ENCODE data around the gene NUP160.

NUP160 gene

DNA sequence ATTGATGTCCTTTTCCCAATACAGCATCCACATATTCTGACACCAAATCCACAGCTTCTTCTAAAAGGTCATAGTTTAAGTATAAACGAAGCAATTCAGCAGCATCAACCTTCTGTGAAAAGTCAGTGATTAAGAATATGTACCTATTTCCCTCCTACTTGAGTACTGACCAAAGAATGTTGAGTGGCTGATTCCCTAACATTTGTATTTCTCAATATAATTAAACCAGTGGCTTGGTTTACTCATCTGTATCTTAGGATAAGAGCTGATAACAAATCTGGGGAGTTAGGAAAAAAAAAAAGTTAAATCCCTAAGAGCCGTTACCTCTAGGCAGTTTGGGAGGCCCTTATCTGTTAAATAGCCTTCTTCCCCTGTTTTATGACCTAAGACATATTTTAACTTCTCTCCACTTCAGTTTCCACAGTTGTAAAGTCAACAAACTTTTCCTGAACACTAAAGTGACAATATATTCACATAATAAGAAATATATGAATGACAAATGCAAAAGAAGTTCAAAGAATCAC lies 65.0 kb downstream of the NUP160 start:
- TF ChIP-seq GABPA (IDR thresholded peaks at IDR 0.05; ENCODE audit: low read depth) (no peak), SPI1 (IDR thresholded peaks at IDR 0.05; ENCODE audit: borderline replicate concordance, low read depth) (no peak), POLR2AphosphoS5 (IDR thresholded peaks at IDR 0.05; ENCODE audit: low read depth) (no peak)
- TF ChIP-seq, protein P1, sequence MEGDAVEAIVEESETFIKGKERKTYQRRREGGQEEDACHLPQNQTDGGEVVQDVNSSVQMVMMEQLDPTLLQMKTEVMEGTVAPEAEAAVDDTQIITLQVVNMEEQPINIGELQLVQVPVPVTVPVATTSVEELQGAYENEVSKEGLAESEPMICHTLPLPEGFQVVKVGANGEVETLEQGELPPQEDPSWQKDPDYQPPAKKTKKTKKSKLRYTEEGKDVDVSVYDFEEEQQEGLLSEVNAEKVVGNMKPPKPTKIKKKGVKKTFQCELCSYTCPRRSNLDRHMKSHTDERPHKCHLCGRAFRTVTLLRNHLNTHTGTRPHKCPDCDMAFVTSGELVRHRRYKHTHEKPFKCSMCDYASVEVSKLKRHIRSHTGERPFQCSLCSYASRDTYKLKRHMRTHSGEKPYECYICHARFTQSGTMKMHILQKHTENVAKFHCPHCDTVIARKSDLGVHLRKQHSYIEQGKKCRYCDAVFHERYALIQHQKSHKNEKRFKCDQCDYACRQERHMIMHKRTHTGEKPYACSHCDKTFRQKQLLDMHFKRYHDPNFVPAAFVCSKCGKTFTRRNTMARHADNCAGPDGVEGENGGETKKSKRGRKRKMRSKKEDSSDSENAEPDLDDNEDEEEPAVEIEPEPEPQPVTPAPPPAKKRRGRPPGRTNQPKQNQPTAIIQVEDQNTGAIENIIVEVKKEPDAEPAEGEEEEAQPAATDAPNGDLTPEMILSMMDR (IDR thresholded peaks at IDR 0.05; ENCODE audit: insufficient read depth, low read length): no peak
- TF ChIP-seq, protein P2, sequence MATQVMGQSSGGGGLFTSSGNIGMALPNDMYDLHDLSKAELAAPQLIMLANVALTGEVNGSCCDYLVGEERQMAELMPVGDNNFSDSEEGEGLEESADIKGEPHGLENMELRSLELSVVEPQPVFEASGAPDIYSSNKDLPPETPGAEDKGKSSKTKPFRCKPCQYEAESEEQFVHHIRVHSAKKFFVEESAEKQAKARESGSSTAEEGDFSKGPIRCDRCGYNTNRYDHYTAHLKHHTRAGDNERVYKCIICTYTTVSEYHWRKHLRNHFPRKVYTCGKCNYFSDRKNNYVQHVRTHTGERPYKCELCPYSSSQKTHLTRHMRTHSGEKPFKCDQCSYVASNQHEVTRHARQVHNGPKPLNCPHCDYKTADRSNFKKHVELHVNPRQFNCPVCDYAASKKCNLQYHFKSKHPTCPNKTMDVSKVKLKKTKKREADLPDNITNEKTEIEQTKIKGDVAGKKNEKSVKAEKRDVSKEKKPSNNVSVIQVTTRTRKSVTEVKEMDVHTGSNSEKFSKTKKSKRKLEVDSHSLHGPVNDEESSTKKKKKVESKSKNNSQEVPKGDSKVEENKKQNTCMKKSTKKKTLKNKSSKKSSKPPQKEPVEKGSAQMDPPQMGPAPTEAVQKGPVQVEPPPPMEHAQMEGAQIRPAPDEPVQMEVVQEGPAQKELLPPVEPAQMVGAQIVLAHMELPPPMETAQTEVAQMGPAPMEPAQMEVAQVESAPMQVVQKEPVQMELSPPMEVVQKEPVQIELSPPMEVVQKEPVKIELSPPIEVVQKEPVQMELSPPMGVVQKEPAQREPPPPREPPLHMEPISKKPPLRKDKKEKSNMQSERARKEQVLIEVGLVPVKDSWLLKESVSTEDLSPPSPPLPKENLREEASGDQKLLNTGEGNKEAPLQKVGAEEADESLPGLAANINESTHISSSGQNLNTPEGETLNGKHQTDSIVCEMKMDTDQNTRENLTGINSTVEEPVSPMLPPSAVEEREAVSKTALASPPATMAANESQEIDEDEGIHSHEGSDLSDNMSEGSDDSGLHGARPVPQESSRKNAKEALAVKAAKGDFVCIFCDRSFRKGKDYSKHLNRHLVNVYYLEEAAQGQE (IDR thresholded peaks at IDR 0.05; ENCODE audit: insufficient replicate concordance, low read depth): no peak
- Histone ChIP-seq H3K27ac (replicated peaks) (no peak overlapping the region), H3K27me3 (ENCODE audit: insufficient read depth, poor library complexity, severe bottlenecking) (no peaks in the 10 kb centered on the region), H3K4me3 (replicated peaks; ENCODE audit: insufficient read depth, low read length) (no peak overlapping the region)
- no peak for DNase-seq (ENCODE audit: low read depth in 1 of 2, low spot score in 1 of 2)

DNA sequence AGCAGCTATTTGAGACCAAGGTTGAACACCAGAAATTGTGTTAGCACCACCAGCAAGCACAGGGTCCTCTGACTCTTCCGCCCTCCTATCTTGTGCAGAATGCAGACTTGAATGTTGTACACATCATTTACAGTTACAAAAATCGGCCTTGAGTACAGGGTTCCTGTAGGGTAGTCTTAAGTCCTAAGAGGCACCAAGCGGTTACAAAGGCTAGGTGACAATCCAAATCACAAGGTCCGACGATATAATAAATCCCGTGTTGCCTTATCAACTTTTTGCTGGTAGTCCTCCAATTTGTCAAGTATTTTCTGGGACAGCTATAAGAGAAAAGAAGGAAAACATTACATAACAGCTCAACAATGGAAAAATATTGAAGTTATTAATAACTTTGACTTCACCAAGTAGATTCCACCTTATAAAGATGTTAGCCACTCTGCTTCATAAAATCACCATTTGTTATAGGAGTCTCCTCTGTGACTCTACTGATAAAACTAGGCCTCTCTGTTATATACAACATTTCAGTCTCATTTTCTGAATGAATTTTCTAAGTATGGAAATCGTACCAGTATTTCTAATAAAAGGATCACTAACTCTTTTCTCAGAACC lies 69.2 kb downstream of the NUP160 start:
- TF ChIP-seq, protein P1 (IDR thresholded peaks at IDR 0.05; ENCODE audit: insufficient read depth, low read length): no peak
- TF ChIP-seq, protein P2 (IDR thresholded peaks at IDR 0.05; ENCODE audit: insufficient replicate concordance, low read depth): no peak
- no peak for TF ChIP-seq POLR2AphosphoS5 (IDR thresholded peaks at IDR 0.05; ENCODE audit: low read depth)
- TF ChIP-seq GABPA (IDR thresholded peaks at IDR 0.05; ENCODE audit: low read depth): no peak
- TF ChIP-seq SPI1 (IDR thresholded peaks at IDR 0.05; ENCODE audit: borderline replicate concordance, low read depth): no peak
- H3K27ac ChIP-seq (replicated peaks): no peak overlapping the region
- no peak for DNase-seq (ENCODE audit: low read depth in 1 of 2, low spot score in 1 of 2)
- no peak overlapping the region for H3K4me3 ChIP-seq (replicated peaks; ENCODE audit: insufficient read depth, low read length)
- H3K27me3 ChIP-seq (ENCODE audit: insufficient read depth, poor library complexity, severe bottlenecking): no peaks in the 10 kb centered on the region

DNA sequence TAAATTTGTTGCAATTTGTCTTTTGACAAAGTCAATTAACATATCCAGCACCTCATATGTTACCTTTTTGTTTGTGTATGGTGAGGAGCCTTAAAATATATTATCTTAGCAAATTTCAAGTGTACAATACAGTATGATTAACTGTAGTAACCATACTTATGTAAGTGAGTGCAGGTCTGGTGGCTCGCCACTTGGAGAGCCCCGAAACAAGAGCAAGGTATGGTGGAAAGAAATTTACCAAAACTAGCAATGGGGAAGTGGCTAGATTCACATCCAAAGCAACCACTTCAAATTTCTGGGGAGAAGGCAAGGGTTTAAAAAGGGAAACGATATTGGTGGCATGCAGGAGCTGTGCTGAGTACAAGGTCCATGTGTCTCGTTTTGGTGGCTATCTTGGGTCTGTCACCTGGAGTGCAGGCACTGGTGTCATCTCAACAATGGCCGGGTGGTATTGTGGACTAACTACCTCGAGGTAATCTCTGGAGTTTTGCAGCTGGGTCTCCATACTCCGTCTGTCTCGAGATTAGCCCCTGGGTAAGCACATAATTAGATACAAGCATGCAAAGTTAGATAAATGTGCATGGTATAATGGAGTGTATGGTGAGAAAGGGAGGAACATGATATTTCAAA lies 72.8 kb downstream of the NUP160 start:
- no peaks in the 10 kb centered on the region for H3K27me3 ChIP-seq (ENCODE audit: insufficient read depth, poor library complexity, severe bottlenecking)
- TF ChIP-seq, protein P1 (IDR thresholded peaks at IDR 0.05; ENCODE audit: insufficient read depth, low read length): no peak
- TF ChIP-seq POLR2AphosphoS5 (IDR thresholded peaks at IDR 0.05; ENCODE audit: low read depth): 0 out of 2 replicates have a peak, but pooled peaks have one; percentile 9
- peak; percentile 18; the same call in 1 of the 2 replicates for TF ChIP-seq SPI1 (IDR thresholded peaks at IDR 0.05; ENCODE audit: borderline replicate concordance, low read depth)
- no peak for DNase-seq (ENCODE audit: low read depth in 1 of 2, low spot score in 1 of 2)
- no peak overlapping the region for H3K4me3 ChIP-seq (replicated peaks; ENCODE audit: insufficient read depth, low read length)
- H3K27ac ChIP-seq (replicated peaks): no peak overlapping the region

Data from HL-60 (cell line).